ENCODE results near the gene GOLT1A.

Gene GOLT1A

DNA sequence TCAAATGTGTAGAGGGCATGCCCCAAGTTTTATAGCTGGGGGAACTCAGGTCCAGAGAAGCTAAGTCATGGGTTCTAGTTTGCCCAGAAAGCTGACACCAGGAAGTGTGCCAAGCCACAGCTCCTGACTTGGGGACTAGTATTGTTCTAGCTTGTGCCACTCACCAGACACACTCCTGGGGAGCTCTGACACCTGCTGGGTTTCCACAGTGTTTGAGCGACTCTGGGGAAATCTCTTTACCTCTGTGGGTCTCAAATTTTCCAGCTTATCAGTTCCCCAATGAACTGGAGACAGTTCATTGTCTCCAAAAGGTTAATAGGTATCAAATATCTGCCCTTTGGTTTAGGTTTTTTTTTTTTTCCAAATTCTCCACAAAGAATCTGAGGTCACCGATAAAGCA, 21.7 kb downstream of the GOLT1A start:
- TF ChIP-seq CTCF (IDR thresholded peaks at IDR 0.05; ENCODE audit: low read length, missing control alignments): no peak
- no peak overlapping the region for H3K4me3 ChIP-seq (replicated peaks; ENCODE audit: low read depth, low read length)
- no peak for DNase-seq (ENCODE audit: low read depth)

DNA sequence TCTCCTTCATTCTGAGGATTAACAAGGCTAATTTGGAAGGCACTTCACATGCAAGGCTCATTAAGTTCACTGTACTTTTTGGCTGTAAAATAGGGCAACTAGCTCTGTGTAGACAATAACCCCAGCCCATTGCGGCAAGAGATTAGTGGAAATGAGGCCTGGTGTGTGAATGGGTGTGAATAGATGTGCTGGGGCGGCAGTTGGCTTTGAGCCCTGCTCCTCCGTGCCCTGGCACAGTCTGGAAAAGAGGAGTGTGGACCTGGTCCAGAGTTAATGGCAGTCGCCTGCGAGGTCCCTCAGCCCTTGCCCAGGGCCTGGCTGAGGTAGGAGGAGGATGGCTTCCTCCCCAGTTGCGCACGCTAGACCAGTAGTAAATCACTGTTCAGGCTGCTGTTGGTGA, 22.3 kb downstream of the GOLT1A start:
- H3K4me3 ChIP-seq (replicated peaks; ENCODE audit: low read depth, low read length): no peak overlapping the region
- no peak for DNase-seq (ENCODE audit: low read depth)
- no peak for TF ChIP-seq CTCF (IDR thresholded peaks at IDR 0.05; ENCODE audit: low read length, missing control alignments)

DNA sequence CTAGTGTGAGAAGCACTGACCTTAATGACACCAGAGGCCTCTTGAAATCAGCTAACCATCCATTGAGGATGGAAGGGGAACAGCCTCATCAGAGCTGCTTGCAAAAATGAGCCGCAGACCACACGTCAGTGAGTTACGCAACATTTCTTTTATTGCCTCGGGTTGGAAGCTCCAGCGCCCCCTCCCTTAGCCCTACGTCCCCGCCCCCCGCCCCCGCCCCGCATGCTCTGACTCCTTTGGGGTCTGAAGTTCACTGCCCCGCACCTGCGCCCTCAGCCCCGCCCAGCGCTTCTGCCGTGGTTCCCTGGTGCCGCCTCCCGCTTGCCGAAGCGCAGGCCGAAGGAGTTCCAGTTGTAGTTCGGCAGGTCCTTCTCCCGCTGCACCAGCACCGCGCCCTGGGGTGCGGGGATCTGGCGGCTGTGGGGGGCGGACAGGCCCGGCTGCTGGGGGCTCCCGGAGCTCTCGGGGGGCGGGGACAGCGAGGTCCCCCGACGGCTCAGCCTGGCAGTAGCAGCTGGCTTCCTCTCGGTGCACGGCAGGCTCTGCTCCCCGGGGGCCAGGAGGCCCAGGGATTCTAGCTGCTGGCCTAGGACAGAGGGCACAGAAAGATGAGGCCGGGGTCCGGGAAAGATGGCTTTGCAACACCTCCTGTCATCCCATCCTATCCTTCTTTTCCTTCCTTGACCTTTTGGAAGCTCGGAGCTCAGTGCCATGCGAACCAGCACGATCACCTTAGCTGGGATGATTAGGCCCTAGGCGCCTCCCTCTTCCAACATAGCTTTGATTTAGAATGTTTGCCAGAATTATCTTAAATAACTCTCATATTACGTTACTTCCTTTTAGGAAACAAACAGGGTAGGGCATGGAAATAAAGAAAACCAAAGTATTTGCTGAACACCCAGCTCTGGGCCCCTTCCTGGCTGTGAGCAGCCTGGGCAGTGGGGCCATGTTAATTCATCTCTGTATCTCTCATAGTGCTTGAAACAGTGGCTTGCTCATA, 23.3 kb downstream of the GOLT1A start:
- no peak for TF ChIP-seq CTCF (IDR thresholded peaks at IDR 0.05; ENCODE audit: low read length, missing control alignments)
- no peak overlapping the region for H3K4me3 ChIP-seq (replicated peaks; ENCODE audit: low read depth, low read length)
- DNase-seq (ENCODE audit: low read depth): peak; percentile 64

GRCh38 chr1:204188959-204189639, 24.7 kb downstream of the GOLT1A start:
- H3K4me3 ChIP-seq (replicated peaks; ENCODE audit: low read depth, low read length): no peak overlapping the region
- TF ChIP-seq CTCF (IDR thresholded peaks at IDR 0.05; ENCODE audit: low read length, missing control alignments): no peak
- no peak for DNase-seq (ENCODE audit: low read depth)

DNA sequence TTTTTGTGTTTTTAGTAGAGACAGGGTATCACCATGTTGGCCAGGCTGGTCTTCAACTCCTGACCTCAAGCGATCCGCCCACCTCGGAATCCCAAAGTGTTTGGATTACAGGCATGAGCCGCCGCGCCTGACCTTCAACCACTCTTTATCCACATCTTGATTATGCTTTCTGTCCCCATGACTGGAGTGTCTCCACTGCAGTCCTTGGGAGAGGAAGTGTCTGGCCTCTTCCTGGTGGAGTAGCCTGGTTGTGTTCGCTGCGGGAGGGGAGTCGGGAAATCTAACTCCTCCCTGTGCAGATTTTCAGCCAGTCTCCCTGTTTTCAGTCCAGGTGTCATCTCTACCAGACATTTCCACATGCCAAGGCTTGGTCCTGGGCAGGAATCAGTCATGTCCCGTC, 27.2 kb downstream of the GOLT1A start:
- TF ChIP-seq CTCF (IDR thresholded peaks at IDR 0.05; ENCODE audit: low read length, missing control alignments): no peak
- H3K4me3 ChIP-seq (replicated peaks; ENCODE audit: low read depth, low read length): no peak overlapping the region
- DNase-seq (ENCODE audit: low read depth): no peak

- no peak for TF ChIP-seq CTCF (IDR thresholded peaks at IDR 0.05; ENCODE audit: low read length, missing control alignments)
- DNase-seq (ENCODE audit: low read depth): no peak
- H3K4me3 ChIP-seq (replicated peaks; ENCODE audit: low read depth, low read length): no peak overlapping the region
Measured at GRCh38 chr1:204181116-204181515, 32.7 kb downstream of the GOLT1A start.

Data from fibroblast of pulmonary artery (primary cell).